Activated CD4-positive, alpha-beta T cell treated with anti-CD3 and anti-CD28 coated beads, Interleukin-2, amount 50 U/mL, for 4 hours (primary cell): Measurements from ENCODE around the gene SPTBN5.

Source experiments
- DNase-seq, 2 experiments: peaks; one replicate each; pipeline ENCODE4 v3.0.0-alpha.2; 2020

SPTBN5 gene

DNA sequence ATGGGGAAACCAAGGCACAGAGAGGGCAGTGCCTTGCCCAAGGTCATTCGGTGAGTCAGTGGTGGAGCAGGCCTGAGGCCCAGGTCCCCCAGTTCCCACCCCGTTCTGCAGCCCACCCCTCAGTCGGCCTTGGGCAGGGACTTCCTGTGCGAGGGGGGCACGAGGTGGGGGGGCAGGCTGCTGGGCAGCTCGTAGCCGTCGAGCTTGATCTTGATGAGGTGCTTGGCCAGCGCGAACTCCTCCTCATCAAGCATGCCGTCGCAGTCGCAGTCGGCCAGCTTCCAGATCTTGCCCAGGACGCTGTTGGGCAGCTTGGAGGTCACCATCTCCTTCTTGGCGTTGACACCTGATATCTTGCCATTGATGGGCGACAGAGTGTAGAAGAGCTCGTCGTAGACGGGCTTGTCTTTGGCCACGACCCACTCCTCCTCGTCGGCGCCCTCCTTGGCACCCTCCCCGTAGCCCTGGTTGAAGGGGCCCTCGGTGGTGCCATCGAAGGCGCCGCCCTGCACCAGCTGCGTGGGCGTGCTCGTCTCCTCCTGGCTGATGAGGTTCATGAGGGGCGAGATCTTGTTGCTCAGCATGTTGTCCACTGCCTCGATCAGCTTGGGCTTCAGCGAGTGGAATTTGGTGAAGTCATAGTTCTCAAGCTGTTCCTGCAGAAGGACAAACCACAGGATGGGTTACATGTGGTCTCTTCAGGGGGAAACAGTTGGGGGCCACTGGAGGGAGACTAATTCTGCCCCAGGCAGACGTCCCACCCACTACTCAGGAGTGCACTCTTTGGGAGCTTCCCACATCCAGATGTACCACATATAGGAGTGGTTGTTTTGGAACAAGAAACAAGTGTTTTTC is 6.9 kb upstream of the SPTBN5 start:
- no peak for DNase-seq

DNA sequence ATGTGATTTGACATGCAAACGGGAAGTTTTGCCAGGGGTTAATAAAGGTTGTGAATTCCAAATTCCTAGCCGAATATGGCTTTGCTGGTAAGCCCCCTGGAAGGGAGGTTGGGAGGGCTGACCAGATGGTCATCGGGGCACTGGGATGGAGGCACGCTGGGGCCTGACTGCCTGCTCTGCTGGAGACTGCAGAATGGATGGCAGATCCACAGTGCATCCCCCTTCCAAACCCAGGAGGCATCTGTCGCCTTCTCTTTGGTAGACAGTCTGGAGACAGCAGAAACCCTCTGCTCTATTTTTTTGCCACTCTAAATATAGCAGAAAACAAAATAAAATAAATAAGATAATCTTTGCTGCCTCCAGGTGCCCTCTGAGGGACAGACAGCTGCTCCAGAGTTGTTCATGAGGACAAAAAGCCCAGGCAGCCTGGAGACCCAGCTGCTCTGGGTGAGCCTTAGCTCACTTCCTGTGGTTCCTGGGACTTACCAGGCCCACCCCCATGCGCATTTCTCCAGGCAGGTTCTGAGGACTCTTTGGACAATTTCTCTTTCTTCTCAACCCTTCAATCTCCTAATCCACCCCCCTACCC is 6.1 kb upstream of the SPTBN5 start:
- no peak for DNase-seq

DNA sequence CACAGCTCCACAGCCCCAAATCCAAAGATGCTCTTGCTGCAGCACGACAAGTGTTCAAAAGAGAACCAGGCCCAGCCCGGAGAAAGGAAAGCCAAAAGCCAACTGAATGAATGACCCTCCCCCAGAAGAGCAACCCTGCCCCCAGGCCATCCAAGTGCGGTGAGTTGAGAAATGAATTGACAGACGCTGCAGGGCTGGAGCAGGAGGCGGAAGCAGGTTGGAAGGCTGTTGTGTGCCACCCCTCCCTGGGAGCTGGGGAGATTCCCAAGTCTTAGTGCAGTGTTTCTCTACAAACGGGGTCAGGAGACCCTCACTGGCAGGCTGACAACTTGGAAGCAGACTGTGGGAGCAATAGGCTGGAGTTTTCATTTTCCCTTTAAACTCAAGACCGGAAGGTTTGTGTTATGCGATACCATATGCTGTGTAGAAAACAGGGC is 3.5 kb upstream of the SPTBN5 start:
- no peak for DNase-seq

- no peak for DNase-seq
Measured at GRCh38 chr15:41896566-41896965, 2.7 kb upstream of the SPTBN5 start.

DNA sequence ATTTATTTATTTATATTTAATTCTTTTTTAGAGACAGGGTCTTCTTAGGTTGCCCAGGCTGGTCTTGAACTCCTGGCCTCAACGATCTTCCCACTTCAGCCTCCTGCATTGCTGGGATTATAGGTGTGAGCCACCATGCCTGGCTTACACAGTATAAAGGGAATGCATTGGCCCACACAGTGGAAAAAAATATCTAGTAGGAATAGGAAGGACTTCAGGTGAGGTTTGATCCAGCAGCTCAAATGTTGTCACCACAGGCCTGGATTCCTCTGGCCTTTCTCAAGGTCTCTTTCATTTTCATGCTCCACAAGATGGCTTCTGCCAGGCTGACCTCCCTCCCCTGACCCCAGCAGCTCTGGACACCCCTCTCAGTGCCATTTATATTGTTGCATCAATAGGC is 2.1 kb upstream of the SPTBN5 start:
- DNase-seq: no peak

DNA sequence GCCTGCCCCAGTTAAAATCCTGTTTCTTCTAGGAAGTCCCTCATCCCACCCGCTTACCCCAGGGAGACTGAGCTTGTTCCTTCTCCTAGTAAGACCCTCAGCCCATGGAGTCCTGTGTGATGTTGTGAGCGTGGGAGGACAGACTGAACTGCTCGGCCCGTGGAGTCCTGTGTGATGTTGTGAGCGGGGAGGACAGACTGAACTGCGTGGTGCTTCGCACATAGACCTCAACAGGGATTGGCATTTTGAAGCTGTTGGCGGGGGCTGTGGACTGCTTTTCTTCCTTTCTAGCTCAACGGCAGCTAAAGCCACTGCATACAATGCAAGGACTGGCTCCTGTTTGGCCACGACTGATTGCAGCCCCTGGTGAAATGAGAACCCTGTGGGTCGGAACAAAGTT is 1.6 kb upstream of the SPTBN5 start:
- DNase-seq: no peak

DNA sequence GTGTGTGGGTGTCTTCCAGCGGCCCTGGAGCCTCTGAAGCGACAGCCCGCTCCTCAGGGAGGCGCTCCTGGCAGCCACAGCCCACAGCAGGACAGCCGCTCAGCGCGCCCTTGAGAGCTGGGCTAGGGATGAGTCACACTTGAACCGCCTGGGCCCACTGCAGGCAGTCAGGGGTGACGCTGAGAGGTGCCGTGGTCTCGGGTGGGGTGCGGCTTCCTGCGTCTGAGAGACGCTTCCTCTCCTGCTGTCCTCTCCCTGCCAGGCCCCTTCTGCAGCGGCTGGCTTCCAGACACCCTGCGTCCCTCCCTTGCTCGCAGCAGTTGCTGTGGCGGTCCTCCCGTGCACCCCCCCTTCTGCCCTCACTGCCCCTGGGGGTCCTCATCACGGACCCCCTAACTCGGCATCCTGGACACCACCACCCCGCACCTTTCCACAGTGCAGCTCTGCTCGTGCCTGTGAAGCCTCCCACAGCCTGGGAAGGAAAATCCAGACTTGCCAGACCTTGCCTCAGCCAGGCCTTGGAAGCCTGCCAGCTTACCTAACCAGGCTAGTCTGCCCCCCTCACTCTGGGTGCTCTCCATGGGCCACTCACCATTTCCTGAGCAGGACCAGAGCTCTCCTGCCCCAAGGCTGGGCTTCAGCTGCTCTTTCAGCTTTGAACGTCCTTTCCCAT is 1.1 kb upstream of the SPTBN5 start:
- DNase-seq: peak; percentile 76 to 79

- DNase-seq: no peak
Measured at GRCh38 chr15:41894251-41894790, 468 bp upstream of the SPTBN5 start.

DNA sequence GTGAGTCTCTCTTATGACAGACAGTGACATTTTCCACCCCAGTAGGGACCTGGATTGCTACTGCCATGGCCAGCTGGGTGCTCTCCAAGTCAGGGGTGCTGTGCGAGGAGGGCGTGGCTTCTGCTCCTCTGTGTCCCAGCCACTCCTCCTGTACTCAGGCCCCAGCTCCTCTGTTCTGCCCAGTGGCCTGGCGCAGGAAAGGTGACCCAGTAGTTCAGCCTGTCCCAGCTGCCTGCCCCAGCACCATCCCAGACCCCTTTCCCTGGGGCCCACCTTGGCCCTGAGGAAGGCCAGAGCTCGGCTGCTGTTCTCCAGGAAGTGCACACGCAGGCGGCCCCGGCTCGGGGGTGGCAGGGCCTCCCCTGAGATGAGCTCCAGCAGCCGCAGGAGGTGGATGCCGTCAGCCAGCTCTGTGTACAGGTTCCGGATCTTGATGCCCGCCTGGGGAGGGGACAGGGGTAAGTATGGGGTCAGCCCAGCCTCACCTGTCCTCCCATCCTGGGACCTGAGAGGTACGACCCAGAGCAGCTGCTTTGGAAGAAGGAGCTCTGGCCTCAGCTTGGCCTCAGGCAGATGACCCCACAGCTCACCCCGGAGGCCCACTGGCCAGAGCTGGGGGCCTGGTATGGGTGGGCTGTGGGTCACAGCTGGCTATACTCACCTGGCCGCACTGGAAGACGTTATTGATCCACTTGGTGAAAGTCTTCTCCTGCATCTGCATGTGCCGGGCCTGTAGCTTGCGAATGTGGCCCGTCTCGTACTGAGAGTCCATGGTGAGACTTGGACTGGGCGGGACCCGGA is 1.0 kb downstream of the SPTBN5 start:
- no peak for DNase-seq

GRCh38 chr15:41891946-41892345 is 1.9 kb downstream of the SPTBN5 start:
- DNase-seq: no peak

DNA sequence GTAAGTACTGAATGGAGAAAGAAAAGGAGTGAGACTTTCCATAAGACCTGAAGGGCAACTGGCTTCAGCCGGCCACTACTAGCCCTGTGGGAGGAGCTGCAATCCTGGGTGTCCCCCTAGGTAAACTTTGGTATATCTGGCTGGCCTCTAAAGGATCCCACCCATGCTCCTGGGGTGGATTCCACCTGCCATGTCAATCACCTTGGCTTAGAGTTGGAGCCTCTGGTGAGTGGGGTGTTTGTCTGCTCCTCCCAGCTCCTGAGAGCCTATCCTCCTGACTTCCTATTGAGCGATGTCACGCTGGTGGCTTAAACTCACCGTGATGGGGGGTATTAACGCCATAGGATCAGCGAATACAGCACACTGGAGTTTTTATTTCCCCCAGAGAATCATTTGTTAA is 2.6 kb downstream of the SPTBN5 start:
- no peak for DNase-seq

- DNase-seq: no peak
Measured at GRCh38 chr15:41890050-41890690, 3.7 kb downstream of the SPTBN5 start.

DNA sequence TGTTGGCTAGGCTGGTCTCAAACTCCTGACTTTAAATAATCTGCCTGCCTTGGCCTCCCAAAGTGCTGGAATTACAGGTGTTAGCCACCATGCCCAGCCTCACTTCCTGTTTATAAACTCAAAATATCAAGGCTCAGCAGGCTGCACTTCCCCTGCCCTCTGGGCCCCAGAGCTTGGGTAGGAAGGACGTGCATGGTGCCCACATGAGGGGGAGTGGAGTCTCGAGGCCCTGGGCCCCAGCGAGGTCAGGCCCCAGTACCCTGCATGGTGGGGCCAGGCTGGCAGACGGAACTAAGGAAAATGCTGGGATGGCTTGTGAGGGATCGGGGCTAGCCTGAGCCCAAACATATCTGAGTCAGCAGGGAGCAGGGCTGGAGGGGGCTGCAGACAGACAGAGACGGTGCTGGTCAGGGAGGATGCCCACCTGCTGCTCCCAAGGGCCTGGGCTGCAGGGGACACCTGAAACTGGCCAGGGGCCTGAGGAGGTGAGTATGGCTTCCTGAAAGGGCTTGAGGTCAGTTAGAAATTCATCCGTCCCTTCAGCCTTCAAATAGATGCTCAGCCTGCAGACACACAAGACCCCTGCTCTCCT is 5.1 kb downstream of the SPTBN5 start:
- DNase-seq: no peak

DNA sequence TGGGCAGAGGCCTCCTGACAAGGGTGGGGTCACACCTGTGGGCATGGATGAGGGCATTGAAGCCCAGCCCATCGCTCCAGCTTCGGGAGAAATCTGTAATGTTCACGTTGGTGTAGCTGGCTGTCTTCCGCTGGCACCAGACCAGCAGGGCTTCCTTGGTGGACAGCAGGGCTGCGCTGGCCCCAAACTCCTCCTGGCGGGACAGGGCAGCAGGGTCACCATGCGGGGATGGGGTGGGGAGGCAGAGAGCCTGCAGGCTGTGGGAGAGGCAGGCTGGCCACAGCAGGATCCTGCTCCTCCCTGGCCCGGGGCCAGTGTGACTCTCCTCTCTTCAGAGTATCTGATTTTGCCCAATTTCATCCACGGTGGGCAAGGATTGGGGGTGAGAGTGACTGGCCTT is 6.0 kb downstream of the SPTBN5 start:
- DNase-seq: no peak

DNA sequence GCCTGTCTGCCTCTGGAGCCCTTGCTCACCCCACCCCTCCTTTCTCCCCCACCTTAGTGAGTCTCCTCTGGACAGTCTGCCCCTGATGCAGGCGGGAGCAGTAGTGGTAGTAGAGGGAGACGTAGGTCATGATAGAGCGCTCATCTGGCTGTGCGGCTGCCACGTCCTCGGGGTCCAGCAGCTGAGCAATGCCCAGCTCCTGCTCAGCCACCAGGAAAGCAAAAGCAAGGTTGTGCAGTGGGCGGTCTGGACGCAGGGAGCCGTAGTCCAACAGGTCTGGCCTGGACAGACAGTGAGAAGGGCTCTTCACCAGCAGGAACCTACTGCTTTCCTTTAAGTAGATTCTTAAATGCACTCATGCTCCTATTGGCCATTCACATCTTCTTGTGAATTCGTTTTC is 6.7 kb downstream of the SPTBN5 start:
- DNase-seq: no peak

DNA sequence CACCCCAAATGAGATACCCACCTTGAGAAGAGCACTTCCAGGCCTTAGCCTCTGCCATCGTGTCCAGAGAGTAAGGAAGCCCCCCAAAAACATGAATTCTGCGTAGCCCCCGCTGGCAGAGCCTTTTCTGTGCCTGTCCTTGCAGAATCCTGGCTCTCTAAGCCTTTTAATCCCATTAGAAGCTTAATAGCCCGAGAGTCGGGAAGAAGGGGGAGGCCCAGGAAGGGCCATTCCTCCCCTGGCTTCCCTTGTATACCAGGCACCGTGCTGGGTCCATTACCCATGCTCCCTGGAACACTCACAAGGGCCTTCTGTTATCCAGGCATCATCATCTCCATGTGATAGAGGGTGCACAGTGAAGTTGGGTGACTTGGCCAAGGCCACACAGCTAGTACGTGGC is 7.1 kb downstream of the SPTBN5 start:
- no peak for DNase-seq

- DNase-seq: no peak
Measured at GRCh38 chr15:41885841-41886240, 8.0 kb downstream of the SPTBN5 start.

DNA sequence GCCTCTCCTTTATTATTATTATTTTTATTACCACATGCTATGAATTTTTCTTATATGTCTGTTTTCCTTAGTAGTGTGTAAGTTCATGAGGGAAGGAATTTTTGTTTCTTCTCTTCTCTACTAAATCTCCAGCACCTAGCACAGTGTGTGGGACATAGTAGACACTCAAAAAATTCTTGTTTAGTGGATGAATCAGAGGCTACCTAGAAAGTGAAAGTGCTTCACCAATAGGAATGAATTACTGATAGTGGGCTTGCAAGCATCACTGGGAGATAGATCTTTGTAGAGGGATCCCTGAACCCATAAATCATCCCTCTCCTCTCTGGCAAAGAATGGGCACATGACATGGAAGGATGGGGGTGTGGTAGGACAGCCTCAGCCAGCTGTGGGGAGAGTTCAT is 8.5 kb downstream of the SPTBN5 start:
- DNase-seq: no peak

DNA sequence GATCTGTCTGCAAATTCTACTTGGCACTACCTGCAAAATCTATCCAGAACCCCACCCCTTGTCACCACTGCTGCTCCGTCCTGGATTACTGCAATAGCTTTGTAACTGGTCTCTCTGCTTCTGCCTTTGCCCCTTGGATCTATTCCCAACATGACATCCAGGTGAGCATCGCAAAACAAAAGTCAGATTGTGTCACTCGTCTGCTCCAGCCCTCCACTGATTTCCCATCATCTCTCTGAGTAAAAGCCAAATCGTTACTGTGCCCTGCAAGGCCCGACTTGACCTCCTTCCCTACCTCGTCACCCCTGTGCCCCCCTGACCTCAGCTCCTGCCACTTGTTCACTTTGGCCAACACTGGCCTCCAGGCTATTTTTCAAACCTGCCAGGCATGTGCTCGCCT is 9.4 kb downstream of the SPTBN5 start:
- no peak for DNase-seq

DNA sequence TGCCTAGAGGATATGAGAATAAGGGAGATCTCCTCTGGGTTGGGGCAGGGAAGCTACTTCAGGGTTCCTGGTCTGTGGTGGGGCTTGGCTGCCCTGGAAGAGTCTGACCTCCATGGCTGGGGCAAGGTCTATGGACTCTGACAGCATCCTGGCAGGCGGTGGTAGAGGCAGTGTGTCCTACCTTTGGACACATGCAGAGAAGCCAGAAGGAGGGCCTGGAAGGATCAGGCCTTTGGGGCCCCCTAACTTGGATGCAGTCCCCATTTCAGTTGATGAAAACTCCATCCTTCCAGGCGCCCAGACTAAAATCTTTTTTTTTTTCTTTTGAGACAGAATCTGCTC is 10.4 kb downstream of the SPTBN5 start:
- DNase-seq: no peak

GRCh38 chr15:41882689-41883483 is 11.0 kb downstream of the SPTBN5 start:
- no peak for DNase-seq
